Measurements from ENCODE around the gene CNTROB. TPM values are rescaled to one million over a fixed set of nuclear protein-coding genes. Genes with fewer than 3 reads are reported as not detected.

CNTROB gene
- total RNA-seq, 2 experiments from 2014 or later: 49.3 to 56.3 TPM

GRCh38 chr17:7995724-7996123, 63.7 kb downstream of the CNTROB start:
- intact Hi-C loops (cut with micrococcal nuclease): no loop called here
- Mint-ChIP-seq H3K27me3 (ENCODE audit: low read depth) (peaks cover 2% of the 10 kb centered on the region), H3K27ac (no peak overlapping the region), H3K4me1 (ENCODE audit: low read depth) (peaks cover 6% of the 10 kb centered on the region), H3K9me3 (no peaks in the 10 kb centered on the region), H3K36me3 (ENCODE audit: low read depth) (no peaks in the 10 kb centered on the region), H3K4me3 (no peak overlapping the region)
- DNase-seq: no peak
- CTCF ChIA-PET: interaction anchor here (1.0 to 2.1 kb wide), 2 partner anchors 63 to 79 kb away, joined by 4 to 12 read pairs; partner anchors contain the start of genes CNTROB and TRAPPC1

DNA sequence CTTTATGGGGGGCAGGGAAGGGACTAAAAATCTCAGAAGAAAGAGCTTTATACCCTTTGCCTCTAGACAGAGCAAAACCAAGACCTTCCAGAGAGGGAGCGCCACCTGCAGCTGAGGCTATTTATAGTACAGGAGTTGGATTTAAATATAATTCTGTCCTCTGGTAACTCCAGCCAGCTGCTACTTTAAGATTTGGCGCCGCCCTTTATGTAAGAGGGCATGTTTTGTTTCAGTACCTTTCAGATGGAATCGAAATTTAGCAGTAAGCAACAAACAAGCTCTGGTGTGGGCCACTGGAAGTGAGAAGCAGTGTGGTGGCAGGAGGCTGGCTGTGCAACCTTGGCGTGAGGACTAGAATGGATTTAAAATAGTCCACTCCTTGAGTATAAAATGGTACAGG, 65.2 kb downstream of the CNTROB start:
- Mint-ChIP-seq H3K4me3 (no peak overlapping the region), H3K9me3 (no peaks in the 10 kb centered on the region), H3K27me3 (ENCODE audit: low read depth) (peaks cover 13% of the 10 kb centered on the region), H3K36me3 (ENCODE audit: low read depth) (no peaks in the 10 kb centered on the region), H3K4me1 (ENCODE audit: low read depth) (peaks cover 8% of the 10 kb centered on the region), H3K27ac (no peak overlapping the region)
- intact Hi-C loops (cut with micrococcal nuclease): no loop called here
- DNase-seq: peak; percentile 74
- CTCF ChIA-PET: interaction anchor here (0.6 to 2.1 kb wide), 10 partner anchors 8 to 253 kb away, joined by 3 to 12 read pairs (median 3); partner anchors contain the start of genes CNTROB and TRAPPC1

Other genes starting within 250 kb of the CNTROB start
- 100 to 1,000 TPM; 148 to 149 TPM for gene TP53, start 244.7 kb upstream of the CNTROB start, total RNA-seq
- 10 to 100 TPM; 13.7 to 14.7 TPM for gene WRAP53, start 243.7 kb upstream of the CNTROB start, total RNA-seq
- gene EFNB3, start 227.0 kb upstream of the CNTROB start, total RNA-seq: not detected
- not detected for gene DNAH2, start 214.5 kb upstream of the CNTROB start, total RNA-seq
- gene KDM6B, start 98.0 kb upstream of the CNTROB start, total RNA-seq: 10 to 100 TPM; 22.7 to 24.1 TPM
- 1 to 10 TPM; 1.2 to 1.5 TPM for gene TMEM88, start 77.1 kb upstream of the CNTROB start, total RNA-seq
- 10 to 100 TPM; 75.0 to 75.3 TPM for gene NAA38, start 74.6 kb upstream of the CNTROB start, total RNA-seq
- 1 to 10 TPM; 6.1 to 6.5 TPM for gene CYB5D1, start 74.2 kb upstream of the CNTROB start, total RNA-seq
- gene CHD3, start 43.4 kb upstream of the CNTROB start, total RNA-seq: 100 to 1,000 TPM; 180 to 185 TPM
- gene RNF227, start 15.9 kb upstream of the CNTROB start, total RNA-seq: 1 to 10 TPM; 3.1 to 3.8 TPM
- gene KCNAB3, start 2.4 kb upstream of the CNTROB start, total RNA-seq: 1 to 10 TPM; 2.2 TPM
- 100 to 1,000 TPM; 162 to 172 TPM for gene TRAPPC1, start 260 bp upstream of the CNTROB start, total RNA-seq
- gene GUCY2D, start 70.4 kb downstream of the CNTROB start, total RNA-seq: not detected
- not detected for gene ALOX15B, start 106.9 kb downstream of the CNTROB start, total RNA-seq
- gene ALOX12B, start 155.5 kb downstream of the CNTROB start, total RNA-seq: 1 to 10 TPM; 2.0 to 2.1 TPM
- gene ALOXE3, start 186.3 kb downstream of the CNTROB start, total RNA-seq: not detected
- 1 to 10 TPM; 2.4 to 2.9 TPM for gene HES7, start 191.9 kb downstream of the CNTROB start, total RNA-seq
- gene PER1, start 220.2 kb downstream of the CNTROB start, total RNA-seq: 10 to 100 TPM; 62.2 to 73.3 TPM
- gene VAMP2, start 230.7 kb downstream of the CNTROB start, total RNA-seq: 10 to 100 TPM; 33.3 to 35.8 TPM
- 10 to 100 TPM; 27.6 to 31.5 TPM for gene TMEM107, start 244.2 kb downstream of the CNTROB start, total RNA-seq